Measurements from ENCODE around the gene HSD11B1L. TPM values are rescaled to one million over a fixed set of nuclear protein-coding genes. Genes with fewer than 3 reads are reported as not detected.
"Not testable (repeated sequence)": the region's sequence is repeated elsewhere in the genome, so short reads cannot be mapped to it uniquely, and the experiment has no call there.

HSD11B1L gene
- total RNA-seq, 1 donor from 2014 or later: 2.6 TPM

DNA sequence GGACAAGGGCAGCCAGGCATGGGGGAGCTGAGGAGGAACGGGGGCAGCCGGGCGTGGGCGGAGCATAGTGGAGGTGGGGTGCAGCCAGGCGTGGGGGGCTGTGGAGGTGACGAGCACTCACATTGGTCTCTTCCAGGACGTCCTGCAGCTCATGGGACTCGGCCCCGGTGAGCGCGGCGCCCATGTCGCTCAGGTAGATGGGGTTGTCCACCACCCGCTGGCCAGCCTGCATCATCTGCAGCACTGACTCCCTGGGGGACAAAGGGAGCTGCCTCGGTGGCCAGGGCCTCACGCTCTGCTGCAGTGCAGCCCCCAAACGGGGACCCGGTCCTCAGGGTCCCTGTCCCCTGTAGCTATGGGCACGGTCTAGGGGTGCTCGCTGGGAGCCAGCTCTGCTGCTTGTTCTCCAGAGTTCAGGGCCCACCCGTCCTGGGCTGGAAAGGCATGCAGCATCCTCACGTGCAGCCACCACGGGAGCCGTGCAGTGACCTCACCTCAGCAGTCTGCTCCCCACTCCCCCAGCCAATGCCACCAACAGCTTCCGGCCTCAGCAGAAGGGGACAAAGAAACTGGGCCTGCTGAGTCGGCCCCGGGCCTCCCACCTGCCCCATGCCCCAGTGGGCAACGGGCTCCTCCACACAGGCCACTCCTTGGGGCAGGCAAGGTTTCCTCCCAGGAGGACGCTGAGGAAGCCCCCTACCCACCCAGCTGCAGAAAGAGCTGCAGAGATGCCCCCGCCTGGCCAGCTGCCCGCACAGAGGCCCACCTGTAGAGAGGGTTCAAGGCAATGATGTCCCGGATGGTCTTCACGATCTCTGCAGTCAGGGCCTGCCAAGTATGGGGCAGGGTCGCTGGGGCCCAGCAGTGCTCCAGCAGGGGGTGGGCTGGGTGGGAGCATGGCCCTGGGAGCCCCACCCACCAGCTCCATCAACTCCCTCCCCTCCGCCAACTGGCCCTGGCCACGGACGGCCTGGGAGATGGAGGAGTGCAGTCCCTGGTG is 27.0 kb downstream of the HSD11B1L start:
- H3K9me3 Mint-ChIP-seq: no peaks in the 10 kb centered on the region
- no peaks in the 10 kb centered on the region for H3K4me1 Mint-ChIP-seq
- H3K4me3 Mint-ChIP-seq: no peak overlapping the region
- H3K27me3 Mint-ChIP-seq: no peaks in the 10 kb centered on the region
- no peak overlapping the region for H3K27ac Mint-ChIP-seq
- intact Hi-C loops (cut with micrococcal nuclease): no loop called here
- H3K36me3 Mint-ChIP-seq (ENCODE audit: low read depth): peaks cover 48% of the 10 kb centered on the region
- DNase-seq: no peak

DNA sequence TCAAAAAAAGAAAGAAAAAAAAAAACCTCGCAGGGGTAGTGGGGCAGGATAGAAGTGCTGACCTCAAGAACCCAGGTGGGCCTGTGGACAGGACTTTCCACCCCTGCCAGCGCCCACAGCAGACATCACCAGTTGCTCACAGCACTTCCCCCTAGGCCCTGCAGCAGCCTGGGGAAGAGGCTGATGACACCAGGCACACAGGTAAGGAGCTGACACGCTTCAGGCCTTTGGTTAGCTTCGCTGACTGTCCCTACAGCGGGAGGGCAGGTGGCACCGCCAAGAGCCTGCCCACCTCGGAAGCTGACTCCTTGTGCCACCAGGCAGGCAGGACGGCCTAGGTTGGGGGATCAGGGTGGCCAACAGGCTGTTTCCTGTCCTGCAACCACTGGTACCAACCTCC is 30.2 kb downstream of the HSD11B1L start:
- peaks cover 3% of the 10 kb centered on the region for H3K4me1 Mint-ChIP-seq
- H3K9me3 Mint-ChIP-seq: no peaks in the 10 kb centered on the region
- H3K36me3 Mint-ChIP-seq (ENCODE audit: low read depth): peaks cover 49% of the 10 kb centered on the region
- no peaks in the 10 kb centered on the region for H3K27me3 Mint-ChIP-seq
- intact Hi-C loops (cut with micrococcal nuclease): no loop called here
- no peak overlapping the region for H3K4me3 Mint-ChIP-seq
- DNase-seq: no peak
- no peak overlapping the region for H3K27ac Mint-ChIP-seq

DNA sequence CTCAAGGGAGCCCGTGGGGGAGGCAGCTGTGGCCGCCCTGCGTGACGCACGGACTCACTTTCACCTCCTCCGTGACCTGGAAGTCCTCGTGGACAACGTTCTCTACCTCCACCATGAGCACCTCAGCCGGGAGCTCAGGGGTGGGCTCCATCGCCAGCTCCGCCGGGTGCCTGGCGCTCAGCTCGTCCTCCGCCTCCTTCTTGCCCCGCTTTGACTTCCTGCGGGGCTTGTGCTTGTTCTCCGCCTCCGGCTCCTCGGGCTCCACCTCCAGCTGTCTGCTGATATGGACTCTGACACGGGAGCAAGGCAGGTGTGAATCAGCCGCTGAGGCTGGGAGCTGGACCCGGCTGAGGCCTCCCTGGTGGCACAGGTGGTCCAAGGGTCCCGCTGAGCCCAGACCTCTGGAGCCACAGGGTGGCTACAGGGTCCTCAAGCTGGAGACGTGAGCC is 30.9 kb downstream of the HSD11B1L start:
- H3K4me1 Mint-ChIP-seq: peaks cover 3% of the 10 kb centered on the region
- no peak overlapping the region for H3K4me3 Mint-ChIP-seq
- peaks cover 46% of the 10 kb centered on the region for H3K36me3 Mint-ChIP-seq (ENCODE audit: low read depth)
- intact Hi-C loops (cut with micrococcal nuclease): no loop called here
- no peaks in the 10 kb centered on the region for H3K27me3 Mint-ChIP-seq
- H3K9me3 Mint-ChIP-seq: no peaks in the 10 kb centered on the region
- DNase-seq: no peak
- no peak overlapping the region for H3K27ac Mint-ChIP-seq

DNA sequence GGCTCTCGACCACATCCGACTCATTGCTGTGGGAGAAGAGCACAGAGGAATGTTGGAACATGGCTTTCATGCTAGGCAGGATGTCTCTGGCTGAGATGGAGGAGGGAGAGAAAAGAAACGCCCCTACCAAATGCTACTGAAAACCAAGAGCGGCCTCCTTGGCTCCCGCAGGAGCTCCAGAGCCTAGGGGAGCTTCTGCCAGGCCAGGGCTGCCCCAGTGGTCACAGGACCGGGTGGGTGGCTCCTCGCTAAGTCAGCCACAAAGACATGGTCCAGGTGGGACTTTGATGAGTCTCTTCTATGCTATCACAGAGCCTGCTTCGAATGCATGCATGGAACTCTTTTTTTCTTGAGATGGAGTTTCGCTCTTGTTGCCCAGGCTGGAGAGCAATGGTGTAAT is 32.4 kb downstream of the HSD11B1L start:
- Mint-ChIP-seq H3K27me3 (no peaks in the 10 kb centered on the region), H3K27ac (no peak overlapping the region), H3K4me3 (no peak overlapping the region), H3K9me3 (no peaks in the 10 kb centered on the region), H3K4me1 (peaks cover 14% of the 10 kb centered on the region), H3K36me3 (ENCODE audit: low read depth) (peaks cover 51% of the 10 kb centered on the region)
- no peak for DNase-seq
- intact Hi-C loops (cut with micrococcal nuclease): no loop called here

DNA sequence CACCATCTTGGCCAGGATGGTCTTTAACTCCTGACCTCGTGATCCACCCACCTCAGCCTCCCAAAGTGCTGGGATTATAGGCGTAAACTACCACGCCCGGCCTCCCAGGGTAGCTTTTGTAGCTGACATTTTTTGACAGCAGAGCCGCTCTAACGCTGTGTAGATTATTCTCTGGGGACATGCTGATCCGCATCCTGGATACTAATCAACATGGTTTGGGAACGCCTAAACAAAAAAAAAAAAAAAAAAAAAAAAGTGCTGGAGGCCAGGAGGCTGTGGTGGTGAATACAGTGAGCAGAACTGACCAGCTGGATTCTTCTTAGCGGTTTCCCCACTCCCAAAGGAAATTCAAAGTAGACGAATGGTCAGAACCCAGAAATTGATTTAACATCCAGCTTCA is 34.0 kb downstream of the HSD11B1L start:
- no peak overlapping the region for H3K27ac Mint-ChIP-seq
- intact Hi-C loops (cut with micrococcal nuclease): no loop called here
- peaks cover 23% of the 10 kb centered on the region for H3K4me1 Mint-ChIP-seq
- peaks cover 55% of the 10 kb centered on the region for H3K36me3 Mint-ChIP-seq (ENCODE audit: low read depth)
- no peaks in the 10 kb centered on the region for H3K27me3 Mint-ChIP-seq
- DNase-seq: no peak
- no peak overlapping the region for H3K4me3 Mint-ChIP-seq
- H3K9me3 Mint-ChIP-seq: no peaks in the 10 kb centered on the region

DNA sequence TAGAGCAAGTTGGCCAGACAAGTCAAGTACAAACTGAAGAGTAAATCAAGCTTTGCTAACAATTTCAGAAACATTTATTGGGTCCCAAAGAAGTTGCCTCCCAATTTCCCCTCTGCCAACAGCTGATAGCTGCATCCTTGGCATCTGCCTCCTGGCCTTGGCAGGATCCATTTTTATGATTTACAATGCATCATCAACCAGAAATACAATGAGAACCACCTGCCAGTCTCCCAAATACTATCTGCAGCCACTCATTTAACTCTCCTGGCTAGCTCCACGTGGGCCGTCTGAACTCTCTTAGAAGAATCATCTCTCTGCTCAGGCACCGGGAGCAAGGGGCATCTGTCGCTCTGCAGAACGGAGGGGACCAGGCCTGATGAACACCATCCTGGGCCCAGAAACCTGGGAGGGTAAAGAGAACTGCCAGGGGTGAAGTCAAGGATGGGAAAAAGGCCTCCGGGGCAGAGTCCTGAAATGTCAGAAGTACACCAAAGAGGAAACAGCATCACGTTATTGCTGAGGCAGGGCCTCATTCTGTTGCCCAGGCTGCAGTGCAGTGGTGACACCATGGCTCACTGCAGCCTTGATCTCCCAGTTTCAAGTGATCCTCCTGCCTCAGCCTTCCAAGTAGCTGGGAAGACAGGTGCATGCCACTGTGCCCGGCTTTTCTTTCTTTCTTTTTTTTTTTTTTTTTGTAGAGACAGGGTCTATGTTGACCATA is 36.5 kb downstream of the HSD11B1L start:
- Mint-ChIP-seq H3K9me3 (no peaks in the 10 kb centered on the region), H3K27me3 (no peaks in the 10 kb centered on the region), H3K4me1 (peaks cover 25% of the 10 kb centered on the region), H3K36me3 (ENCODE audit: low read depth) (peaks cover 38% of the 10 kb centered on the region), H3K27ac (peak overlapping the region; percentile 97), H3K4me3 (peak overlapping the region; percentile 97)
- DNase-seq: no peak
- intact Hi-C loops (cut with micrococcal nuclease): no loop called here

DNA sequence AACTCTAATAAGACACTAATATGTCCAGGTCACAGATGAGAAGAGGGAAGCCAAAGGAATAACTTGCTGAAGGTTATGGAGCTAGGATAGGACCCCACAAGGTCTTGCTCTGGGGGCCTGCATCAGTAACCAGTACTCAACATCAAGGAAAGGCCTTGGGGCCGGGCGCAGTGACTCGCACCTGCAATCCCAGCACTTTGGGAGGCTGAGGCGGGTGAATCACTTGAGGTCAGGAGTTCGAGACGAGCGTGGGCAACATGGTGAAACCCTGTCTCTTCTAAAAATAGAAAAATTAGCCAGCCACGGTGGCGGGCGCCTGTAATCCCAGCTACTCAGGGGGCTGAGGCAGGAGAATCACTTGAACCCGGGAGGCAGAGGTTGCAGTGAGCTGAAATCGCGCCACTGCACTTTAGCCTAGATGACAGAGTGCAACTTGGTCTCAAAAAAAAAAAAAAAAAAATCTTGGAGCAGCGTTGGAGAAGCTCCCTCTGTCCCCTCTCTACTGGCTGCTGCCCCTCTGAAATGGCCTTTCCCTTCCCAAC is 37.3 kb downstream of the HSD11B1L start:
- peaks cover 25% of the 10 kb centered on the region for H3K4me1 Mint-ChIP-seq
- peak overlapping the region; percentile 97 for H3K27ac Mint-ChIP-seq
- H3K27me3 Mint-ChIP-seq: no peaks in the 10 kb centered on the region
- H3K9me3 Mint-ChIP-seq: no peaks in the 10 kb centered on the region
- peaks cover 35% of the 10 kb centered on the region for H3K36me3 Mint-ChIP-seq (ENCODE audit: low read depth)
- H3K4me3 Mint-ChIP-seq: peak overlapping the region; percentile 97
- intact Hi-C loops (cut with micrococcal nuclease): no loop called here
- peak; percentile 66 for DNase-seq

DNA sequence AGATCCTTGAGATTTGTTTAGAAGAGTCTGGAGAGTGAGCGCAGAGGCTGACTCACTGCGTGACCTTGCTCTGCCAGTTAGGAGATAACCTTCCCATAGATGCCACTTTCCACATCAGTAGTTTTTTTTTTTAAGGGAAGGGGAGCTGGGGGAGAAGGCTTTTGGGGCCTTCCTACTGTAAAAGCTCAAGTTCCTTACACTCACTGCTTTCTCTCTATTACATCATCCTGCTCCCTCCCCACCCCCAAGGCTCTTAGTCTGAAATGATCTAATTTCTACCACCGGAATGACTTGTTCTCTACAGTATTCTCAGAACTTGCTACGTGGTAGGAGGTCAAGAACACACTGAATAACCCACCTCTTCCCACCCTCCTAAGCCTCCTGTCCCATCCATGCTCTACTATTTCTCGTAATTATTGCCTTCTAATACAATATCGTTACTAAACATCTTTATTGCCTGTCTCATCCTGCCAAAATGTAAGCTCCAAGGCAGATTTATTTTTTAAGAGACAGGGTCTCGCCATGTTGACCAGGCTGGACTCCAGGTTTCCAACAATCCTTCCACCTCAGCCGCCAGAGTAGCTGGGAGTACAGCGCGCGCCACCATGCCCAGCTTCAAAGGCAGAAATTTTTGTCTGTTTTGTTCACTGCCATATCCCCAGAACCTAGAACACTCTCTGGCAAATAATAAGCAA is 37.9 kb downstream of the HSD11B1L start:
- H3K36me3 Mint-ChIP-seq (ENCODE audit: low read depth): peaks cover 29% of the 10 kb centered on the region
- H3K4me3 Mint-ChIP-seq: peak overlapping the region; percentile 97
- no peaks in the 10 kb centered on the region for H3K27me3 Mint-ChIP-seq
- H3K27ac Mint-ChIP-seq: peak overlapping the region; percentile 97
- H3K9me3 Mint-ChIP-seq: no peaks in the 10 kb centered on the region
- intact Hi-C loops (cut with micrococcal nuclease): no loop called here
- peak; percentile 85 for DNase-seq
- peaks cover 25% of the 10 kb centered on the region for H3K4me1 Mint-ChIP-seq

DNA sequence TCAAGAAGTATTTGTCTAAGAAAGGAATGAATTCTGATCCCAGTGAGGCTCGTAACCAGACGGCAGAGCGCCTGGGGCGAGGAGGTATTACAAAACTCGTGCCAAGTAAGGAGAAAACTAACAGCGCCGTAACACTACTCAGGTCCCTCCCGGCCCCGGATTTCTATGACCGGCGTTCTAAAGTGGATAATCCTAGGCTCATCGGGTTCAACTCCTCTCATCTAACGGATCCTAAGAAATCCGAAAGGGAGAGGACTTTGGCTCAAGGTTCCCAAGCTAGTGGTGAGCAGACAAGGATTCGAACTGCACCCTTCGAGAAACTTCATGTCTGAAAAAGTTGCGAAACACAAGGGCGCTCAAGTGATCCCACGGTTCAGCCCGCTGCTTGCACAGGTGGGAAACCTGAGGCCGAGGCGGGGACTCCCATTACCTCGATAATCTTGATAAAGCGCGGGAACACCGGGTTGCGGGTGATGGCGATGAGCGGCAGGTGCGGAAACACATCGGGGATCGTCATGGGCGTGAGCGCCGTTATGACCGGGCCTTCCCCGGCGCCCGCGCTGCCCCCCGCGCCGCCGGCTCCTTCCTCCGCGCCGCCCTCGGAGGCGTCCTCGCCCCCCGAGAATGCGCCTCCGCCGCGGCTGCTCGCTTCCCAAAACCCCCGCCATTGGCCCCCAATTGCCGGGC is 38.6 kb downstream of the HSD11B1L start:
- H3K4me3 Mint-ChIP-seq: peak overlapping the region; percentile 97
- DNase-seq: peak; percentile 81
- H3K9me3 Mint-ChIP-seq: no peaks in the 10 kb centered on the region
- H3K27me3 Mint-ChIP-seq: no peaks in the 10 kb centered on the region
- H3K27ac Mint-ChIP-seq: peak overlapping the region; percentile 97
- intact Hi-C loops (cut with micrococcal nuclease): no loop called here
- H3K4me1 Mint-ChIP-seq: peaks cover 25% of the 10 kb centered on the region
- H3K36me3 Mint-ChIP-seq (ENCODE audit: low read depth): peaks cover 25% of the 10 kb centered on the region

DNA sequence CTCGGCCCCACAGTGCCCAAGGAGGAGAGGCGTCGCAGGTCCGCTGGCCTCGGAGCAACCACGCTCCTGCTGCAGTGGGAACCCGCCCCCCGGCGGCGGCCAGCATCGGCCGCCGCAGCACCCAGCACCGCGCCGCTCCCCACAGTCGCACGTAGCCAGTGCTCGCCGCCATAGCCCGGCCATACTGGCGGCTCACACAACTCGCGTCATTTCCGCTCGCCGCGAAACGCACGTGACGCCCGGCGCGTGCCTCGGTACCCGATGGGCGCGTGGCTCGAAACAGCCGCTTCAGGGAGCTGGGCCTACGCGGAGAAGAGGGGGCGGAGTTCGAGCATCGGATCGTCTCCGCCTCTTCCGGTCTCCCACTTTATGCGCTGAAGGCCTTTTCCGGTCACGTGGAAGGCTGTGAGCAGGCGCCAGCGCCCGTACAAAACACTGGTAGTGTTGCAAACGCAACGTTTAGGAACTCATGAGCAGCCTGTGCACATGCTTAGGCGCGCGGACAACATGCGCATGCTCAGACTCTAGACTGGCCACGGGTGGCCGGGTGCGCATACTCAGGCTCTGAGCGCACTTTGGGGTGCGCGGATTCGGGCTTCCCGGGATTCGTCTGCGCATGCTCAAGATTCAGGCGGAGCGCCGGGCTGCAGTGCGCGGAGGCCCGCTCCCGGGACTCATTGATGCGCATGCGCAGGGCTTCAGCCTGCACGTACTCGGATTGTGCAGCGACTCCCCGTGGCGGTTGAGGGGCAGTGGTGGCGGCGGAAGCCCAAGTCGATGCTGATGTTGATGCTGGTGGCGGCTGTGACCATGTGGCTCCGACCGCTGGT is 39.3 kb downstream of the HSD11B1L start, which contains the start of the genes CATSPERD and LONP1:
Gene CATSPERD, plus strand, starts transcription at position 677 of the 830 bp plus-strand sequence. Its CDS starts 101 bp downstream, at position 778.
Gene LONP1, minus strand, starts transcription at position 186 of the 830 bp plus-strand sequence. Its CDS starts 14 bp downstream, at position 172.
- Mint-ChIP-seq H3K27ac (peak within 1 kb of the TSS; percentile 97), H3K4me3 (peak within 1 kb of the TSS; percentile 97), H3K4me1 (peaks cover 25% of the 10 kb centered on the region), H3K9me3 (no peaks in the 10 kb centered on the region), H3K27me3 (no peaks in the 10 kb centered on the region), H3K36me3 (ENCODE audit: low read depth) (peaks cover 25% of the 10 kb centered on the region)
- DNase-seq: peak; percentile 99
- intact Hi-C loops (cut with micrococcal nuclease): loop anchor here (1.0 to 10.0 kb wide), 5 partner anchors 30 to 185 kb away; partner anchors contain the start of genes MICOS13, NDUFA11, RPL36 and SAFB

DNA sequence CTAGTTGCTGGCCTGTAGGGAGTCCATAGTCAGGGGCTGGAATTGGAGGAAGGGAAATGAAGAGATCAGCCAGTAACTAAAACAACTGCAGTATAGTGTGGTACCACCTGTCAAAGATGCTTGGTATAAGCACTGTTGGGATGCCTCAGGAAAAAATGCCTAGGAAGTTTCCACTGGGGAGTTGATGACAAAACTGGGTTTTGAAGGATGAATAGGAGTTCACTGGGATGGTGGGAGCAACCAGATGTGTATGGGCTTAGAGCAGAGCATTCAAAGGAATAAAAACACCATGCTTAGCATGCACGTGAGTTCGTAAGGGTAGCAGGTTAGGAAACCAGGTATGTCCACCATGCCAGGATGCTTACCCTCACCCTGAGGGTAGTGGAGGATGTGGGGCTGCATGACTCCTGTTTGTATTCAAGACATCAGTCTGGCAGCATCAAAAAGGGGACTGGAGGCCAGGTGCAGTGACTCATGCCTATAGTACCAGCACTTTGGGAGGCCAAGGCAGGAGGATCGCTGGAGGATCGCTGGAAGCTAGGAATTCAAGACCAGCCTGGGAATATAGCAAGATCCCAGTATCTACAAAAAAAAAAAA is 46.7 kb downstream of the HSD11B1L start:
- intact Hi-C loops (cut with micrococcal nuclease): loop anchor here (10.0 kb wide), 1 partner anchor 177 kb away; the partner anchor contains the start of genes NDUFA11 and VMAC
- no peaks in the 10 kb centered on the region for H3K9me3 Mint-ChIP-seq
- H3K4me1 Mint-ChIP-seq: no peaks in the 10 kb centered on the region
- DNase-seq: no peak
- no peak overlapping the region for H3K27ac Mint-ChIP-seq
- no peak overlapping the region for H3K4me3 Mint-ChIP-seq
- no peaks in the 10 kb centered on the region for H3K36me3 Mint-ChIP-seq (ENCODE audit: low read depth)
- peaks cover 3% of the 10 kb centered on the region for H3K27me3 Mint-ChIP-seq

DNA sequence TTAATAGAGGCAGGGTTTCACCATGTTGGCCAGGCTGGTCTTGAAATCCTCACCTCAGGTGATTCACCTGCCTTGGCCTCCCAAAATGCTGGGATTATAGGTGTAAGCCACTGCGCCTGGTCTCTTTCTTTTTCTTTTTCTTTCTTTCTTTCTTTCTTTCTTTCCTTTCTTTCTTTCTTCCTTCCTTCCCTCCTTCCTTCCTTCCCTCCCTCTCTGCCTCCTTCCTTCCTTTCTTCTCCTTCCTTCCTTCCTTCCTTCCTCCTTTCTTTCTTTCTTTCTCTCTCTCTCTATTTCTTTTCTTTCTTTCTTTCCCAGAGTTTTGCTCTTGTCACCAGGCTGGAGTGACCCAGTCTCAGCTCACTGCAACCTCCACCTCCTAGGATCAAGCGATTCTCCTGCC is 52.3 kb downstream of the HSD11B1L start:
- intact Hi-C loops (cut with micrococcal nuclease); H3K4me3 Mint-ChIP-seq; H3K27ac Mint-ChIP-seq; H3K9me3 Mint-ChIP-seq; H3K4me1 Mint-ChIP-seq; DNase-seq; H3K27me3 Mint-ChIP-seq; H3K36me3 Mint-ChIP-seq (ENCODE audit: low read depth): not testable (repeated sequence)
